Brain microvascular endothelial cell (primary cell): ENCODE measurements around the gene SLC35C1.
"Not testable (repeated sequence)": the region's sequence is repeated elsewhere in the genome, so short reads cannot be mapped to it uniquely, and the experiment has no call there.

Experiments
- DNase-seq: peaks from one replicate; pipeline ENCODE4 v3.0.0-alpha.2; 2020
- H3K27ac ChIP-seq: fragments of 250-450 bp; sonication (Bioruptor Pico); 2 replicates; pipeline ENCODE4 v1.5.1; 2020; ENCODE audit warnings: mild to moderate bottlenecking, moderate library complexity
- H3K27me3 ChIP-seq: fragments of 250-450 bp; sonication (Bioruptor Pico); replicated peaks from 2 replicates; pipeline ENCODE4 v1.5.1; 2020; ENCODE audit warnings: mild to moderate bottlenecking
- H3K36me3 ChIP-seq: fragments of 250-450 bp; sonication (Bioruptor Pico); replicated peaks from 2 replicates; pipeline ENCODE4 v1.5.1; 2020; ENCODE audit warnings: mild to moderate bottlenecking
- H3K4me3 ChIP-seq: 2 replicates; pipeline ENCODE4 v1.5.1; 2011; ENCODE audit warnings: low read depth, mild to moderate bottlenecking, control low read depth, low read length, moderate library complexity
- in situ Hi-C: cut with HindIII; loops from 2 replicates; pipeline ENCODE4 v1.10.0; 2017; ENCODE audit warnings: low sequenced_read_pairs, low pct_ligation_motif_present
- TF ChIP-seq, protein P1 (sequence below): IDR thresholded peaks from 2 replicates; pipeline ENCODE4 v1.5.1; 2011; ENCODE audit warnings: low read depth, mild to moderate bottlenecking, moderate library complexity, low read length, control low read depth, inconsistent platforms; ENCODE audit errors: missing control alignments

SLC35C1 gene

DNA sequence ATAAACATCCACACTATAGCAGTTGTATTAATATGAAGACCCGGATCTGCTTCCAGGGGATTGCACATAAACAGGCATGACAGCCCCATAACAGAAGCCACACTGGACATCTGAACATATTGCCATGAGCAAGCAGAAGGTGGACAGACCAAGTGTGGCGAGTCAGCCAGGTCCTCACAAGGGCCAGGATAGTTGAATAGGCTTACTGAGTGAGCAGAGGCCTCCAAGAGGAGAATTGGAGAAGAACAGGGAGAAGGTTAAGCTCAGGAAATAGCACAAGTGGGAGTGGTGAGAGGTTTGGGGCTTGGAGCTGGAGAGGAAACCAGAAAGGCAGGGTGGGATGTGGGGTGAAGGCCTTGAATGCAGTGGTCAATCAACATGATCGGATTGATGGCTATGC lies 10.8 kb downstream of the SLC35C1 start:
- peak; percentile 28 for DNase-seq
- Histone ChIP-seq H3K4me3 (no peak overlapping the region), H3K27me3 (no peaks in the 10 kb centered on the region), H3K36me3 (peaks cover 13% of the 10 kb centered on the region), H3K27ac (no peak overlapping the region)
- in situ Hi-C loops, result no loop called here
- TF ChIP-seq, protein P1, sequence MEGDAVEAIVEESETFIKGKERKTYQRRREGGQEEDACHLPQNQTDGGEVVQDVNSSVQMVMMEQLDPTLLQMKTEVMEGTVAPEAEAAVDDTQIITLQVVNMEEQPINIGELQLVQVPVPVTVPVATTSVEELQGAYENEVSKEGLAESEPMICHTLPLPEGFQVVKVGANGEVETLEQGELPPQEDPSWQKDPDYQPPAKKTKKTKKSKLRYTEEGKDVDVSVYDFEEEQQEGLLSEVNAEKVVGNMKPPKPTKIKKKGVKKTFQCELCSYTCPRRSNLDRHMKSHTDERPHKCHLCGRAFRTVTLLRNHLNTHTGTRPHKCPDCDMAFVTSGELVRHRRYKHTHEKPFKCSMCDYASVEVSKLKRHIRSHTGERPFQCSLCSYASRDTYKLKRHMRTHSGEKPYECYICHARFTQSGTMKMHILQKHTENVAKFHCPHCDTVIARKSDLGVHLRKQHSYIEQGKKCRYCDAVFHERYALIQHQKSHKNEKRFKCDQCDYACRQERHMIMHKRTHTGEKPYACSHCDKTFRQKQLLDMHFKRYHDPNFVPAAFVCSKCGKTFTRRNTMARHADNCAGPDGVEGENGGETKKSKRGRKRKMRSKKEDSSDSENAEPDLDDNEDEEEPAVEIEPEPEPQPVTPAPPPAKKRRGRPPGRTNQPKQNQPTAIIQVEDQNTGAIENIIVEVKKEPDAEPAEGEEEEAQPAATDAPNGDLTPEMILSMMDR, result no peak

DNA sequence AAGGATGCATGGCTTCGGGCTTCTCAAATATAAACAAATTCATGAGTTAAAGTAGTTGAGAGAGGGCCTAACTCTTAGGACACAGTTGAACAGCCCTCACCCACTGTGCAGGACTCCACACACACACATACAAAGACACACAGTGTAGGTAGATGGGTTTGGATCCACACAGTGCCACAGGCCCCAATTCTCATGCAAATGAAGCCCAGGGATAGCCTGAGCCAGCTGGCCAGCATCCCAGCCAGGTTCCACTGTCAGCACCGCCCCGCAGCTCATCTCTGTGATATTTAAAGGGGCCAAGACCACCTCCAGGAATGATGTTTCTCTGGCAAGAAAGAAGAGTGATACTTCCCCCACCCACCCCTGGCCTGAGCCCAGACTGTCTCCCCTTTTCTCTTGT lies 11.7 kb downstream of the SLC35C1 start:
- H3K27me3 ChIP-seq, result no peaks in the 10 kb centered on the region
- in situ Hi-C loops, result no loop called here
- TF ChIP-seq, protein P1, result no peak

DNA sequence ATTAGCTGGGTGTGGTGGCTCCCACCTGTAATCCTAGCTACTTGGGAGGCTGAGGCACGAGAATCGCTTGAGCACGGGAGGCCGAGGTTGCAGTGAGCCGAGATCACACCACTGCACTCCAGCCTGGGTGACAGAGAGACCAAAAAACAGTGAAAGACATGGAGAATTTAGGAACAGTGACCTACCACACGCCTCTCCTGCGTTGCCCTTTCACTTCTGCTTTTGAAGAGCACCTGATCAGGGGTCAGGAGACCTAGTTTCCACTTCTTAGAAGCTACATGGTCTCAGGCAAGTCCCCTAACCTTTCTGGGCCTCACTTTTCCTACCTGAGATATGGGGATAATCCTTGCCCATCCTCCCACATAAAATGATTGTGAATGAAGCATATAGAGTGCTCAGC lies 12.2 kb downstream of the SLC35C1 start:
- Histone ChIP-seq H3K27ac (no peak overlapping the region), H3K27me3 (no peaks in the 10 kb centered on the region), H3K4me3 (no peak overlapping the region), H3K36me3 (peaks cover 3% of the 10 kb centered on the region)
- DNase-seq, result no peak
- TF ChIP-seq, protein P1, result no peak
- in situ Hi-C loops, result no loop called here

More for the DNA sequence above, 11.7 kb downstream of the SLC35C1 start:
- Histone ChIP-seq H3K27ac (no peak overlapping the region), H3K4me3 (no peak overlapping the region), H3K36me3 (peaks cover 9% of the 10 kb centered on the region)
- DNase-seq, result no peak

DNA sequence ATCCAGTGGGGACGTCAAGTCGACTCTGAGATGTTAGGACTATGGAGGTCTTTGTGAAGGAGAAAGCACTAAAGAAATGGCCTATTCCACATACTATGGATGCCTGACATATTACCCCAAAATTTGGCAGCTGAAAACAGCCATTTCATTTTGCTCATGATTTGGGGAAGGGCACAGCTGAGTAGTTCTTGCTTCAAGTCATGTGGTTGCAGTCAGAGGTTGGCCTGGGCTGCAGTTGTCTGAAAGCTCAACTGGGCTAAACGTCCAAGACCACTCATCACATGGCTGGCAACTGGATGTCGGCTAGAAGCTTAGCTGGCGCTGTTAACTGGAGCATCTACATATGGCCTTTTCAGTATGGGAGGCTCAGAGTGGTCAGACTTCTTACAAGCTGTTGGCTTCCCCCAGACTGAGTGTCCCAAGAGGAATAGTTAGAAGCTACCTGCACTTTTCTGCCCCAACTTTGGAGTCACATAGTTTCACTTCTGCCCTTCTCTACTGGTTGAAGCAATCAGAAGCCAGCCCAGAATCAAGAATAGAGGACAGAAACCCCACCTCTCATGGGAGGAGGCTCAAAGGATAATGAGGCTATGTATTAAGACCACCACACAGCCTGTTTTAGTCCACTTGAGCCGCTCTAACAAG lies 14.1 kb downstream of the SLC35C1 start:
- Histone ChIP-seq H3K4me3 (no peak overlapping the region), H3K27ac (no peak overlapping the region), H3K36me3 (no peaks in the 10 kb centered on the region), H3K27me3 (no peaks in the 10 kb centered on the region)
- no peak for DNase-seq
- in situ Hi-C loops, result no loop called here
- TF ChIP-seq, protein P1, result no peak

DNA sequence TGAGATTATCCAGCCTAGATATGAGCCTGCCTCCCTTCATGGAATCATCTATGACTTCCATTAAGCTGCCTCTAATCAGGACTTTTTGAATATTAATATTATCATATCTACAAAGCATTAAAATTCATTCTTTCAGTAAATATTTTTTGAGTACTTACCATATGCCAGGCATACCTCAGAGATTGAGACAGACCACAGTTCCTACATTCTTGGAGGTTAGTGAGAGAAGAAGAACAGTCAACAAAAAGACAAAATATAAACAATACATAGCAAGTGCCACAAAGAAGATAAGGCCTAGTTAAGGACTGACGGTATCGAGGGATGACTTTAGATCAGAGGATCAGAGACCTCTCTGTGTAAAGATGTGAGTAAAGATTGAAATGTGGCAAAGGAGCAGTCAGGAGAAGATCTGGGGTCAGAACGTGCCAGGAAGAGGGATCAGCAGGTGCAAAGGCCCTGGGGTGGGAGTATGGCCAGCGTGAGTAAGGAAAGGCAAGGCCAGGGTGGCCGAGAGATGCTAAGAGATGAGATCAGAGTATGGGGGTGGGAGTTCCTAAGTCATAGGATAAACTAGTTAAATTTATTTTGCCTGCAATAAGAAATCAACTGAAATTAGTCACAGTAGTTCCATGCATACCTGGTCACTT lies 15.4 kb downstream of the SLC35C1 start:
- no peak overlapping the region for H3K4me3 ChIP-seq
- in situ Hi-C loops, result no loop called here
- DNase-seq, result no peak
- H3K27me3 ChIP-seq, result no peaks in the 10 kb centered on the region
- H3K27ac ChIP-seq, result no peak overlapping the region
- TF ChIP-seq, protein P1, result no peak
- H3K36me3 ChIP-seq, result no peaks in the 10 kb centered on the region

DNA sequence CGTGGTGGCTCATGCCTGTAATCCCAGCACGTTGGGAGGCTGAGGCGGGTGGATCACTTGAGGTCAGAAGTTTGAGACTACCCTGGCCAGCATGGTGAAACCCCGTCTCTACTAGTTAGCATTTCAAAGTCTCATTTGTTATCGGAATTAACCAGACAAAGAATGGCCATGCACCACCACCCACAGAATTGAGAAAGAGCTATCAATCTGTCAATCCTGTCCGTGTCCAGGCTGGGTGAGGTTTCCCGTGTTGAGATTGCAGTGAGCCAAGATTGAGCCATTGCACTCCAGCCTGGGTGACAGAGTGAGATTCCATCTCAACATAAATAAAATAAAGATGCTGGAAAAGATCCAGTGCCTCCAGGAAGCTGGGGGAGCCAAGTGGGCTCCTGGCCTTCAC lies 21.5 kb downstream of the SLC35C1 start:
- in situ Hi-C loops, H3K36me3 ChIP-seq, DNase-seq, H3K4me3 ChIP-seq, H3K27ac ChIP-seq: not testable (repeated sequence)
- H3K27me3 ChIP-seq, result peaks cover 20% of the 10 kb centered on the region
